Chondrocyte (in vitro differentiated cells): ENCODE data around the gene LBX2. TPM values are rescaled to one million over a fixed set of nuclear protein-coding genes. Genes with fewer than 3 reads are reported as not detected.

Experiments
- DNase-seq: peaks from one replicate; pipeline ENCODE4 v3.0.0; 2021; ENCODE audit warnings: mixed read lengths, low spot score
- H3K27ac Mint-ChIP-seq: one replicate; pipeline ENCODE4 v1.8.0; 2021; ENCODE audit warnings: mild to moderate bottlenecking, moderate library complexity, mixed read lengths; ENCODE audit not compliant: unreplicated experiment
- H3K27me3 Mint-ChIP-seq: 2 replicates; pipeline ENCODE4 v1.8.0; 2021; ENCODE audit warnings: low read depth, mixed read lengths
- H3K36me3 Mint-ChIP-seq: 2 replicates; pipeline ENCODE4 v1.8.0; 2021; ENCODE audit warnings: low read depth, mixed read lengths
- H3K4me1 Mint-ChIP-seq: 2 replicates; pipeline ENCODE4 v1.8.0; 2021; ENCODE audit warnings: low read depth, mild to moderate bottlenecking, mixed read lengths
- H3K4me3 Mint-ChIP-seq: one replicate; pipeline ENCODE4 v1.8.0; 2021; ENCODE audit warnings: mild to moderate bottlenecking, moderate library complexity, mixed read lengths; ENCODE audit not compliant: unreplicated experiment
- H3K9me3 Mint-ChIP-seq: 2 replicates; pipeline ENCODE4 v1.8.0; 2021; ENCODE audit warnings: low read depth, mixed read lengths
- total RNA-seq: library from RNA; stranded (reverse); gene quantifications from 3 replicates; pipeline ENCODE4 v1.2.1, GENCODE V29; 2021
- TF ChIP-seq, protein P1 (sequence below): fragments of 200-600 bp; sonication (generic); IDR thresholded peaks from 2 replicates; pipeline ENCODE4 v1.5.0; 2021; ENCODE audit warnings: antibody characterized with exemption, mild to moderate bottlenecking, moderate library complexity

Gene LBX2
- total RNA-seq, 1 donor from 2014 or later = 2.3 TPM

DNA sequence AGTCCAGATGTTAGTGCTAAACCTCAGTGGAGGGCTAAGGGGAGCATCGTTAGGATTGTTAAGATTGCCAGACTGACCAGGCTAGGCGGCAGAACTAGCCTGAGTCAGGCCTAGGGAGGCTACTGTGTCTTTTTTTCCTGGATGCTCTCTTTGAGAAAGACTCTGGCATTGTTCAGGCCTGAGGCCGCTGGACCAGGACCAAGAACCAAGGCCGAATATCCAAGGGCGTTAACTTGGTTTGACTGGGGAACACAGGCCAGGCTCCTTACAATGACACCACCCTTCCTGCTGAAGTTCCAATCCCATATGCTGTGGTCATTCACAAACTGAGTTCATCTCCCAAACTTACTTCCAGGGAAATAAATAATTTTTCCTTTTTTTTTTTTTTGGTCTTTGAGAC lies 40.9 kb upstream of the LBX2 start:
- DNase-seq = no peak
- H3K9me3 Mint-ChIP-seq = no peaks in the 10 kb centered on the region
- no peaks in the 10 kb centered on the region for H3K27me3 Mint-ChIP-seq
- H3K4me3 Mint-ChIP-seq = no peak overlapping the region
- no peak overlapping the region for H3K27ac Mint-ChIP-seq
- TF ChIP-seq, protein P1, sequence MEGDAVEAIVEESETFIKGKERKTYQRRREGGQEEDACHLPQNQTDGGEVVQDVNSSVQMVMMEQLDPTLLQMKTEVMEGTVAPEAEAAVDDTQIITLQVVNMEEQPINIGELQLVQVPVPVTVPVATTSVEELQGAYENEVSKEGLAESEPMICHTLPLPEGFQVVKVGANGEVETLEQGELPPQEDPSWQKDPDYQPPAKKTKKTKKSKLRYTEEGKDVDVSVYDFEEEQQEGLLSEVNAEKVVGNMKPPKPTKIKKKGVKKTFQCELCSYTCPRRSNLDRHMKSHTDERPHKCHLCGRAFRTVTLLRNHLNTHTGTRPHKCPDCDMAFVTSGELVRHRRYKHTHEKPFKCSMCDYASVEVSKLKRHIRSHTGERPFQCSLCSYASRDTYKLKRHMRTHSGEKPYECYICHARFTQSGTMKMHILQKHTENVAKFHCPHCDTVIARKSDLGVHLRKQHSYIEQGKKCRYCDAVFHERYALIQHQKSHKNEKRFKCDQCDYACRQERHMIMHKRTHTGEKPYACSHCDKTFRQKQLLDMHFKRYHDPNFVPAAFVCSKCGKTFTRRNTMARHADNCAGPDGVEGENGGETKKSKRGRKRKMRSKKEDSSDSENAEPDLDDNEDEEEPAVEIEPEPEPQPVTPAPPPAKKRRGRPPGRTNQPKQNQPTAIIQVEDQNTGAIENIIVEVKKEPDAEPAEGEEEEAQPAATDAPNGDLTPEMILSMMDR = no peak
- H3K36me3 Mint-ChIP-seq = peaks cover 19% of the 10 kb centered on the region
- no peaks in the 10 kb centered on the region for H3K4me1 Mint-ChIP-seq

DNA sequence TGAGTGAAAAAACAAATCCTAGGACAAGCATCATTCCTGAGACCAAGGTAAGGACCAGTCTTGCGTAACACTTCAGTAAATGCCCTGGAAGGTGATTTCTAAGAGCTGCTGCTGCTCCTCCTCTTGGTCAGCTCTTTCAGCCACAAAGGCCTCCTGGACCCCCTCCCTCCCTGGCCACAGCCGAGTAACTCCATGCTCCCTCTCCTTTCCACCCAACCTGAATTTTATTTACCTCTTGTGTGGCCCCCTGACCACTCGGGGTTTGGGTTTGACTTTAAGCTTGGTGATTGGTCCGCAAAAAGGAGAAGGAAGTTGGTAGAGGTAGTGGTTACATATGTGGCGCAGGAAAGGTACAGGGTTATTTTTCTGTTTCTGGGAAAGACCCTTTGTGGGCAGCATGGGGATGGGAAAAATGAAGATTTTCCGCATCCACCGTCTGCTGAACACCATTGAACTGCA lies 39.5 kb upstream of the LBX2 start:
- Mint-ChIP-seq H3K9me3 (no peaks in the 10 kb centered on the region), H3K36me3 (peaks cover 17% of the 10 kb centered on the region), H3K4me1 (no peaks in the 10 kb centered on the region), H3K4me3 (no peak overlapping the region), H3K27ac (no peak overlapping the region), H3K27me3 (no peaks in the 10 kb centered on the region)
- TF ChIP-seq, protein P1 = no peak
- peak; percentile 33 for DNase-seq

- no peaks in the 10 kb centered on the region for H3K9me3 Mint-ChIP-seq
- peaks cover 7% of the 10 kb centered on the region for H3K4me1 Mint-ChIP-seq
- H3K4me3 Mint-ChIP-seq = no peak overlapping the region
- H3K27me3 Mint-ChIP-seq = no peaks in the 10 kb centered on the region
- peaks cover 19% of the 10 kb centered on the region for H3K36me3 Mint-ChIP-seq
- peak; percentile 21 for DNase-seq
- peak overlapping the region; percentile 25 for H3K27ac Mint-ChIP-seq
- TF ChIP-seq, protein P1 = no peak
Measured at GRCh38 chr2:74537140-74537539, 37.7 kb upstream of the LBX2 start.

GRCh38 chr2:74536166-74536950 lies 37.0 kb upstream of the LBX2 start:
- Mint-ChIP-seq H3K9me3 (no peaks in the 10 kb centered on the region), H3K4me1 (peaks cover 14% of the 10 kb centered on the region), H3K27me3 (no peaks in the 10 kb centered on the region), H3K4me3 (no peak overlapping the region), H3K36me3 (peaks cover 17% of the 10 kb centered on the region), H3K27ac (peak overlapping the region; percentile 36)
- TF ChIP-seq, protein P1 = no peak
- peak; percentile 88 for DNase-seq

- peak; percentile 69 for DNase-seq
- Mint-ChIP-seq H3K36me3 (peaks cover 13% of the 10 kb centered on the region), H3K9me3 (no peaks in the 10 kb centered on the region), H3K27me3 (no peaks in the 10 kb centered on the region), H3K4me3 (no peak overlapping the region), H3K27ac (peak overlapping the region; percentile 63), H3K4me1 (peaks cover 20% of the 10 kb centered on the region)
- TF ChIP-seq, protein P1 = no peak
Measured at GRCh38 chr2:74535440-74535965, 36.1 kb upstream of the LBX2 start.
